ENCODE data around the gene NUMBL. TPM values are rescaled to one million over a fixed set of nuclear protein-coding genes. Genes with fewer than 3 reads are reported as not detected.
"Not testable (repeated sequence)": the region's sequence is repeated elsewhere in the genome, so short reads cannot be mapped to it uniquely, and the experiment has no call there.

NUMBL gene
- total and polyA plus RNA-seq, 9 of the 15 experiments (the other 6 are each of a cell fraction or from before 2014, with no cell fraction given): 0.39 to 38.6 (median 6.6) TPM

DNA sequence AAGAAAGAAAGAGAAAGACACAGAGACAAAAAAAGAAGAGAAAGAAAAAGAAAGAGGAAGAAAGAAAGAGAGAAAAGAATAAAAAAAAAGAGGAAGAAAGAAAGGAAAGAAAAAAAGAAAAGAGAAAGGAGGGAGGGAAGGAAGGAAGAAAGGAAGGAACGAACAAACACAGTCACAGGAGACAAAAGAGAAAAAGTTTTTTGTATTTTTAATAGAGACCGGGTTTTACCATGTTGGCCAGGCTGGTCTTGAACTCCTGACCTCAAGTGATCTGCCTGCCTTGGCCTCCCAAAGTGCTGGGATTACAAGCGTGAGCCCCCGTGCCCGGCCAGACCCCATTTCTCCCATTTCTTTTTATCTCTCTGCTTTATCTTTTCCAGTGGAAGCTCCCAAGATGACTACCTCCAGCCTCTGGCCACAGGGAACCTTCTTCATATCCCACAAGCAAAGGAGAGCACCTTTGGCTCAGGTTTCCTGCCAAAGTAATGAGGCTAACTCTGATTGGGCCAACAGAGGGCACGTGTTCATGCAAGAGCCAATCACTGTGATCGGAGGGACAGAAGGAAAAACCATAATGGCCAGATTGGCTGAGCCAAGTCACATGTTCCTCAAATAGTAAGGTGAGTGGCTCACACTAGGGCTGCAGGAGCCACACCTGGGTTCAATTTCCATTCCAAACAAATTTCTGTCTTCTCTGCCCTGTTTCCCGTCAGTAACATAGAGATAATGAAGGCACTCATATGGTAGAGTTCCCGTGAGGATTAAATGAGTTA lies 40.4 kb downstream of the NUMBL start (continued):
- TF ChIP-seq, protein P1, sequence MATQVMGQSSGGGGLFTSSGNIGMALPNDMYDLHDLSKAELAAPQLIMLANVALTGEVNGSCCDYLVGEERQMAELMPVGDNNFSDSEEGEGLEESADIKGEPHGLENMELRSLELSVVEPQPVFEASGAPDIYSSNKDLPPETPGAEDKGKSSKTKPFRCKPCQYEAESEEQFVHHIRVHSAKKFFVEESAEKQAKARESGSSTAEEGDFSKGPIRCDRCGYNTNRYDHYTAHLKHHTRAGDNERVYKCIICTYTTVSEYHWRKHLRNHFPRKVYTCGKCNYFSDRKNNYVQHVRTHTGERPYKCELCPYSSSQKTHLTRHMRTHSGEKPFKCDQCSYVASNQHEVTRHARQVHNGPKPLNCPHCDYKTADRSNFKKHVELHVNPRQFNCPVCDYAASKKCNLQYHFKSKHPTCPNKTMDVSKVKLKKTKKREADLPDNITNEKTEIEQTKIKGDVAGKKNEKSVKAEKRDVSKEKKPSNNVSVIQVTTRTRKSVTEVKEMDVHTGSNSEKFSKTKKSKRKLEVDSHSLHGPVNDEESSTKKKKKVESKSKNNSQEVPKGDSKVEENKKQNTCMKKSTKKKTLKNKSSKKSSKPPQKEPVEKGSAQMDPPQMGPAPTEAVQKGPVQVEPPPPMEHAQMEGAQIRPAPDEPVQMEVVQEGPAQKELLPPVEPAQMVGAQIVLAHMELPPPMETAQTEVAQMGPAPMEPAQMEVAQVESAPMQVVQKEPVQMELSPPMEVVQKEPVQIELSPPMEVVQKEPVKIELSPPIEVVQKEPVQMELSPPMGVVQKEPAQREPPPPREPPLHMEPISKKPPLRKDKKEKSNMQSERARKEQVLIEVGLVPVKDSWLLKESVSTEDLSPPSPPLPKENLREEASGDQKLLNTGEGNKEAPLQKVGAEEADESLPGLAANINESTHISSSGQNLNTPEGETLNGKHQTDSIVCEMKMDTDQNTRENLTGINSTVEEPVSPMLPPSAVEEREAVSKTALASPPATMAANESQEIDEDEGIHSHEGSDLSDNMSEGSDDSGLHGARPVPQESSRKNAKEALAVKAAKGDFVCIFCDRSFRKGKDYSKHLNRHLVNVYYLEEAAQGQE (IDR thresholded peaks at IDR 0.05; ENCODE audit: borderline replicate concordance): peak; percentile 65
- TF ChIP-seq, protein P1 (CRISPR knock-in tag; IDR thresholded peaks at IDR 0.05; ENCODE audit: low read depth): not testable (repeated sequence)
- peak; percentile 63 for TF ChIP-seq CHD2 (IDR thresholded peaks at IDR 0.05; ENCODE audit: low read depth, low read length)
- peak; percentile 89 for TF ChIP-seq FOS (IDR thresholded peaks at IDR 0.05; ENCODE audit: extremely low read depth, insufficient read length)
- TF ChIP-seq, protein P2, sequence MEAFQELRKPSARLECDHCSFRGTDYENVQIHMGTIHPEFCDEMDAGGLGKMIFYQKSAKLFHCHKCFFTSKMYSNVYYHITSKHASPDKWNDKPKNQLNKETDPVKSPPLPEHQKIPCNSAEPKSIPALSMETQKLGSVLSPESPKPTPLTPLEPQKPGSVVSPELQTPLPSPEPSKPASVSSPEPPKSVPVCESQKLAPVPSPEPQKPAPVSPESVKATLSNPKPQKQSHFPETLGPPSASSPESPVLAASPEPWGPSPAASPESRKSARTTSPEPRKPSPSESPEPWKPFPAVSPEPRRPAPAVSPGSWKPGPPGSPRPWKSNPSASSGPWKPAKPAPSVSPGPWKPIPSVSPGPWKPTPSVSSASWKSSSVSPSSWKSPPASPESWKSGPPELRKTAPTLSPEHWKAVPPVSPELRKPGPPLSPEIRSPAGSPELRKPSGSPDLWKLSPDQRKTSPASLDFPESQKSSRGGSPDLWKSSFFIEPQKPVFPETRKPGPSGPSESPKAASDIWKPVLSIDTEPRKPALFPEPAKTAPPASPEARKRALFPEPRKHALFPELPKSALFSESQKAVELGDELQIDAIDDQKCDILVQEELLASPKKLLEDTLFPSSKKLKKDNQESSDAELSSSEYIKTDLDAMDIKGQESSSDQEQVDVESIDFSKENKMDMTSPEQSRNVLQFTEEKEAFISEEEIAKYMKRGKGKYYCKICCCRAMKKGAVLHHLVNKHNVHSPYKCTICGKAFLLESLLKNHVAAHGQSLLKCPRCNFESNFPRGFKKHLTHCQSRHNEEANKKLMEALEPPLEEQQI (IDR thresholded peaks at IDR 0.05): peak; percentile 43; the same call in 1 of the 2 replicates
- peak; percentile 17 for TF ChIP-seq TAF1 (IDR thresholded peaks at IDR 0.05; ENCODE audit: control insufficient read depth, extremely low read depth, insufficient read depth, low read length, severe bottlenecking)
- TF ChIP-seq, protein P3, sequence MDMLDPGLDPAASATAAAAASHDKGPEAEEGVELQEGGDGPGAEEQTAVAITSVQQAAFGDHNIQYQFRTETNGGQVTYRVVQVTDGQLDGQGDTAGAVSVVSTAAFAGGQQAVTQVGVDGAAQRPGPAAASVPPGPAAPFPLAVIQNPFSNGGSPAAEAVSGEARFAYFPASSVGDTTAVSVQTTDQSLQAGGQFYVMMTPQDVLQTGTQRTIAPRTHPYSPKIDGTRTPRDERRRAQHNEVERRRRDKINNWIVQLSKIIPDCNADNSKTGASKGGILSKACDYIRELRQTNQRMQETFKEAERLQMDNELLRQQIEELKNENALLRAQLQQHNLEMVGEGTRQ (CRISPR knock-in tag; IDR thresholded peaks at IDR 0.05): peak; percentile 98
- TF ChIP-seq, protein P4, sequence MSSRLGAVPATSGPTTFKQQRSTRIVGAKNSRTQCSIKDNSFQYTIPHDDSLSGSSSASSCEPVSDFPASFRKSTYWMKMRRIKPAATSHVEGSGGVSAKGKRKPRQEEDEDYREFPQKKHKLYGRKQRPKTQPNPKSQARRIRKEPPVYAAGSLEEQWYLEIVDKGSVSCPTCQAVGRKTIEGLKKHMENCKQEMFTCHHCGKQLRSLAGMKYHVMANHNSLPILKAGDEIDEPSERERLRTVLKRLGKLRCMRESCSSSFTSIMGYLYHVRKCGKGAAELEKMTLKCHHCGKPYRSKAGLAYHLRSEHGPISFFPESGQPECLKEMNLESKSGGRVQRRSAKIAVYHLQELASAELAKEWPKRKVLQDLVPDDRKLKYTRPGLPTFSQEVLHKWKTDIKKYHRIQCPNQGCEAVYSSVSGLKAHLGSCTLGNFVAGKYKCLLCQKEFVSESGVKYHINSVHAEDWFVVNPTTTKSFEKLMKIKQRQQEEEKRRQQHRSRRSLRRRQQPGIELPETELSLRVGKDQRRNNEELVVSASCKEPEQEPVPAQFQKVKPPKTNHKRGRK (tag; IDR thresholded peaks at IDR 0.05): peak; percentile 99

Measured in K562 (cell line).